Right atrium auricular region (tissue), 2 donors: Measurements from ENCODE around the gene MLLT3. TPM values are rescaled to one million over a fixed set of nuclear protein-coding genes. Genes with fewer than 3 reads are reported as not detected.
A peak's percentile ranks its signal among the peaks of the same experiment; 100 is the strongest.

Experiments used
- DNase-seq: peaks from one replicate; pipeline ENCODE4 v3.0.0-alpha.2; 2019; ENCODE audit warnings: low spot score
- H3K27ac ChIP-seq, 2 donors: fragments of 200-600 bp; sonication (generic); 1 replicate in 1 of 2; 2 replicates in 1 of 2; pipeline ENCODE4 v1.5.1; 2016 to 2019
- H3K27me3 ChIP-seq, 2 donors: fragments of 200-600 bp; sonication (generic); one replicate each; pipeline versions ENCODE4 v1.5.1 to v1.6.0; 2017 to 2019
- H3K36me3 ChIP-seq: fragments of 200-600 bp; sonication (generic); one replicate; pipeline ENCODE4 v1.5.1; 2016
- H3K4me1 ChIP-seq, 2 donors: fragments of 200-600 bp; sonication (generic); one replicate each; pipeline versions ENCODE4 v1.5.1 to v1.6.0; 2017 to 2019
- H3K4me3 ChIP-seq, 2 donors: fragments of 200-600 bp; sonication (generic); 1 replicate in 1 of 2; 2 replicates in 1 of 2; pipeline ENCODE4 v1.5.1; 2017 to 2019; ENCODE audit warnings: mild to moderate bottlenecking in 1 of 2, moderate library complexity in 1 of 2
- H3K9me3 ChIP-seq, 2 donors: fragments of 200-600 bp; sonication (generic); one replicate each; pipeline ENCODE4 v1.5.1; 2019
- CTCF ChIP-seq, 2 donors: fragments of 200-600 bp; sonication (generic); IDR thresholded peaks; one replicate each; pipeline ENCODE4 v1.5.1; 2019; ENCODE audit warnings: antibody characterized with exemption in 2 of 2
- total RNA-seq, 2 donors: library from RNA; depleted of rRNA; stranded (reverse); fragments of >200 nt; gene quantifications; one replicate each; pipeline ENCODE4 v1.1.0, GENCODE V29; 2016

MLLT3 gene
- total RNA-seq, 2 donors from 2014 or later, result 5.3 to 7.6 TPM

- Histone ChIP-seq H3K4me3 (no peak overlapping the region), H3K27ac (no peak overlapping the region), H3K9me3 (no peaks in the 10 kb centered on the region), H3K27me3 (no peaks in the 10 kb centered on the region), H3K4me1 (peaks cover 0 to 5% of the 10 kb centered on the region in 2 donors), H3K36me3 (no peaks in the 10 kb centered on the region)
- no peak for DNase-seq
- TF ChIP-seq CTCF (IDR thresholded peaks at IDR 0.05), result no peak
Observed at GRCh38 chr9:20357037-20357432, 265.3 kb downstream of the MLLT3 start.

DNA sequence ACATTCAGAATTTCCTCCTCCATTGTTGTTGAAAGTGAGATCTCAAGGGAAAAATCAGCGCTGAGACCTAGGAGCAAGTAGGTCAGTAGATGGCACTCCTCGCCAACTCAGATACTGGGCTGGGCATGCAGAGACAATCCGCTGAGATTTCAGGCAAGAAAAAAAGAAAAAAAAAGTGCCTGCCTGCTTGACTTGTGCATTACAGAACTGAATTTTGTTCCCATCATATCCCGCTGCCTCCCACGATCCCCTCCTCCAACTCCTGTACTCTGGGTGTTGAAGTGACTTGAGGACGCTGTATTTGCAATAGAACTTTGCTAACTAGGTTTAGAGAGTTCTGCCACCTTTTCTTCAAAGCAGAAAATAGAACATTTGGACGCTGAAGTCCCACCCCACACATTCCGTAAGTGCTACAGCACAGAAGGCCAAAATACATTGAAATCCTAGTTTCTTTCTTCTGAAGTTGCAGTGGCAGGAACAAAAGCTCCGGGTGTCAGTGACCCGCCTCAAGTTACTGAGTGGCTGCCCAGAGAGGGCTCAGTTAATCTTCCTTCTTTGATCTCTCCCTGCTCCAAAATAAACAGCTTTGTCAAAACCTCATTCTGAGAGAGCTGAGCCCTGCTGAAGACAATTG, 265.8 kb downstream of the MLLT3 start:
- DNase-seq, result peak; percentile 74
- Histone ChIP-seq H3K27ac (no peak overlapping the region), H3K9me3 (no peaks in the 10 kb centered on the region), H3K4me3 (peak overlapping the region in 1 of 2 donors; percentile 25), H3K27me3 (no peaks in the 10 kb centered on the region), H3K4me1 (peaks cover 0 to 5% of the 10 kb centered on the region in 2 donors), H3K36me3 (no peaks in the 10 kb centered on the region)
- TF ChIP-seq CTCF (IDR thresholded peaks at IDR 0.05), result peak; percentile 40 to 80

DNA sequence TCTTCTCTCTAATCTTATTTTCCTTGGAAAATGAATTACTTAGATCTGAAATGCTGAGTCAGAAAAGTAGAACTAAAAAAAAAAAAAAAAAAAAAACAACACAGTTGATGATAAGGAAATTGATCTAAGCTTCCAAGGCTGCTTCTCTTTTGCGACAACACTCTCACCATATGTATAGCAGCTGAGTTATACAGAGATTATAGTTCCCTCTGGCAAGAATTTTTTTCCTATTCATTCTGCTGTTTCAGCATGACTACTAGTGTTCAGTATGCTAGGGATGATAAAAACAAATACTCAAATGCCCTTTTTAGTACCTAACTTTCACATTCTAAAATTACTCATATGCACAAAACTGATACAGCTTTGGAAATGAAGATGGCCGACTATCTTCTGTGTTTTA, 267.3 kb downstream of the MLLT3 start:
- Histone ChIP-seq H3K27ac (no peak overlapping the region), H3K36me3 (no peaks in the 10 kb centered on the region), H3K4me3 (no peak overlapping the region), H3K9me3 (no peaks in the 10 kb centered on the region), H3K27me3 (no peaks in the 10 kb centered on the region), H3K4me1 (peaks cover 0 to 5% of the 10 kb centered on the region in 2 donors)
- no peak for DNase-seq
- no peak for TF ChIP-seq CTCF (IDR thresholded peaks at IDR 0.05)

DNA sequence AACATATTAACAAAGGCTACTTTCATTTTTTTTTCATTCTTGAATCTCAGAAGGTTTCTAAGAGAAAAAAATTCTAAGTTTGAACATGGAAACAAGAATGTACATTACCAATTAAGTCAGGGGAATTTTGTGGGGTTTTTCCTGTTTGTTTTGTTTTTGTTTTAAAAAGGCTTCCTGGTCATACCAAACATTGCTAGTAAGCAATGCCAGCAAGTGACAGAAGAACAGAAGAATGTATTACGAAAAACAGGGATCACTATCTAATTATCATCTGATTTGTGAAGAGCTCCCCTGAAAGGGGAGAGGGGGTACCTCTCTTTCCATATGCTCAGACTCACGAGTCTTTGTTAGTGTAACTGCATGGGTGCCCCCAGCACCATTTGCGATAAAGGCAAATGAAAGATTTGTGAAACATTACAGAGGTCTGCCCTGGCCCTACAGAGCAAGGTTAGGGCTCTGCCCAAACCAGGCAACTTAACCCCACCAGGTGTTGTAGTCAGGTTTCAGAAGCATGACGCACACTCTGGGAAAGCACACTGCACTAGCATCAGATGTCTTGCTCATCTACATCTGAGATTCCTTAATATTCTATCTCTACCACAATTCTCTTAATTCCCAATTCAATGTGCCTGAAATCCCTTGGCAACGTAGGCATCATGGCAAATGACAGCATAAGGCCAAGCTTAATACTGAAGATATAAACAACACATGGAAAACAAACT, 268.2 kb downstream of the MLLT3 start:
- Histone ChIP-seq H3K27ac (no peak overlapping the region), H3K36me3 (no peaks in the 10 kb centered on the region), H3K9me3 (no peaks in the 10 kb centered on the region), H3K4me3 (no peak overlapping the region), H3K4me1 (peaks cover 0 to 5% of the 10 kb centered on the region in 2 donors), H3K27me3 (no peaks in the 10 kb centered on the region)
- no peak for TF ChIP-seq CTCF (IDR thresholded peaks at IDR 0.05)
- no peak for DNase-seq

GRCh38 chr9:20353524-20353923, 268.8 kb downstream of the MLLT3 start:
- H3K9me3 ChIP-seq, result no peaks in the 10 kb centered on the region

More at GRCh38 chr9:20353524-20353923, 268.8 kb downstream of the MLLT3 start:
- Histone ChIP-seq H3K27me3 (no peaks in the 10 kb centered on the region), H3K36me3 (no peaks in the 10 kb centered on the region), H3K4me1 (peaks cover 0 to 5% of the 10 kb centered on the region in 2 donors), H3K27ac (no peak overlapping the region), H3K4me3 (no peak overlapping the region)
- no peak for DNase-seq
- TF ChIP-seq CTCF (IDR thresholded peaks at IDR 0.05), result no peak
